Keratinocyte (primary cell): ENCODE results near the gene MAJIN. TPM values are rescaled to one million over a fixed set of nuclear protein-coding genes. Genes with fewer than 3 reads are reported as not detected.

Experiments
- DNase-seq: peaks from one replicate; pipeline ENCODE4 v3.0.0-alpha.2; 2011; ENCODE audit warnings: low read depth, missing footprints, low spot score
- FAIRE-seq: peaks from 2 replicates; lab custom pipeline; 2011; peaks lifted over from hg19 to GRCh38; lab: Jason Lieb, UNC
- H2AFZ ChIP-seq: 2 replicates; pipeline ENCODE4 v1.6.0; 2012; ENCODE audit warnings: low read length, control low read depth, inconsistent platforms; ENCODE audit not compliant: control insufficient read depth
- H3K27ac ChIP-seq: 2 replicates; pipeline ENCODE4 v1.5.1; 2011; ENCODE audit warnings: low read length; ENCODE audit not compliant: control insufficient read depth, insufficient read depth
- H3K27me3 ChIP-seq: 3 replicates; pipeline ENCODE4 v1.6.0; 2011; ENCODE audit warnings: low read length; ENCODE audit not compliant: control insufficient read depth, insufficient read depth; ENCODE audit errors: extremely low read depth
- H3K36me3 ChIP-seq, 2 experiments: 2 replicates in 1 of 2; 3 replicates in 1 of 2; pipeline ENCODE4 v1.5.1; 2011; ENCODE audit warnings: low read length in 2 of 2, mild to moderate bottlenecking in 1 of 2; ENCODE audit not compliant: control insufficient read depth in 2 of 2, insufficient read depth in 2 of 2; ENCODE audit errors: extremely low read depth in 1 of 2
- H3K4me1 ChIP-seq: 3 replicates; pipeline ENCODE4 v1.5.1; 2011; ENCODE audit warnings: low read length; ENCODE audit not compliant: control insufficient read depth, insufficient read depth; ENCODE audit errors: extremely low read depth
- H3K4me2 ChIP-seq: 3 replicates; pipeline ENCODE4 v1.6.0; 2011; ENCODE audit warnings: low read depth, low read length; ENCODE audit not compliant: control insufficient read depth, insufficient read depth; ENCODE audit errors: extremely low read depth
- H3K4me3 ChIP-seq, 3 experiments: fragments of 200-600 bp in 1 of 3; sonication (generic) in 1 of 3; 2 replicates in 2 of 3; 3 replicates in 1 of 3; pipeline ENCODE4 v1.5.1; 2011 to 2016; ENCODE audit warnings: low read length in 3 of 3, mild to moderate bottlenecking in 3 of 3, control low read depth in 2 of 3, inconsistent platforms in 1 of 3, low read depth in 1 of 3, mixed read lengths in 1 of 3, mixed run types in 1 of 3, moderate library complexity in 1 of 3; ENCODE audit not compliant: control insufficient read depth in 2 of 3, insufficient read depth in 2 of 3; ENCODE audit errors: extremely low read depth in 1 of 3
- H3K79me2 ChIP-seq: 2 replicates; pipeline ENCODE4 v1.6.0; 2012; ENCODE audit warnings: low read length; ENCODE audit not compliant: control insufficient read depth, insufficient read depth
- H3K9ac ChIP-seq: 3 replicates; pipeline ENCODE4 v1.6.0; 2011; ENCODE audit warnings: low read length; ENCODE audit not compliant: control insufficient read depth, insufficient read depth; ENCODE audit errors: extremely low read depth
- H3K9me1 ChIP-seq: 3 replicates; pipeline ENCODE4 v1.6.0; 2011; ENCODE audit warnings: low read length; ENCODE audit not compliant: control insufficient read depth, insufficient read depth; ENCODE audit errors: extremely low read depth
- H3K9me3 ChIP-seq: 2 replicates; pipeline ENCODE4 v1.5.1; 2012; ENCODE audit warnings: low read depth, low read length; ENCODE audit not compliant: control insufficient read depth
- H4K20me1 ChIP-seq: 3 replicates; pipeline ENCODE4 v1.6.0; 2011; ENCODE audit warnings: low read length; ENCODE audit not compliant: control insufficient read depth, insufficient read depth; ENCODE audit errors: extremely low read depth
- CTCF ChIP-seq, 3 experiments: IDR thresholded peaks in 1 of 3; conservative IDR thresholded peaks in 1 of 3; optimal IDR thresholded peaks in 1 of 3; 2 replicates in 2 of 3; 3 replicates in 1 of 3; pipeline versions ENCODE3 to v1.5.1; 2011; ENCODE audit warnings: low read length in 3 of 3, mild to moderate bottlenecking in 3 of 3, moderate library complexity in 2 of 3, control low read depth in 1 of 3, inconsistent platforms in 1 of 3; ENCODE audit not compliant: insufficient read depth in 2 of 3; ENCODE audit errors: extremely low read depth in 1 of 3
- EZH2 ChIP-seq: IDR thresholded peaks from one replicate; pipeline ENCODE4 v1.6.1; 2012; ENCODE audit warnings: inconsistent platforms, mild to moderate bottlenecking, low read length, moderate library complexity
- dilution Hi-C: fragments of 300-500 bp; cut with MboI; formaldehyde crosslinking; loops from one replicate; pipeline ENCODE4 v1.7.0; 2020; ENCODE audit warnings: low sequenced_read_pairs; ENCODE audit not compliant: extremely low pct_ligation_motif_present
- polyA plus RNA-seq, 5 experiments: library from polyadenylated mRNA; depleted of rRNA in 3 of 5; stranded (reverse) in 3 of 5; stranded (forward) in 1 of 5; unstranded in 1 of 5; fragments of >200 nt; gene quantifications; 1 replicate in 1 of 5; 2 replicates in 3 of 5; 3 replicates in 1 of 5; pipeline versions ENCODE4 v1.2.1 to v1.2.3, GENCODE V29; 2011 to 2012; ENCODE audit warnings: missing spikeins in 2 of 5, low read depth in 1 of 5, low replicate concordance in 1 of 5

MAJIN gene
- polyA plus RNA-seq, 1 donor (not counting 4 experiments of a cell fraction or from before 2014, with no cell fraction given): 0.09 TPM

DNA sequence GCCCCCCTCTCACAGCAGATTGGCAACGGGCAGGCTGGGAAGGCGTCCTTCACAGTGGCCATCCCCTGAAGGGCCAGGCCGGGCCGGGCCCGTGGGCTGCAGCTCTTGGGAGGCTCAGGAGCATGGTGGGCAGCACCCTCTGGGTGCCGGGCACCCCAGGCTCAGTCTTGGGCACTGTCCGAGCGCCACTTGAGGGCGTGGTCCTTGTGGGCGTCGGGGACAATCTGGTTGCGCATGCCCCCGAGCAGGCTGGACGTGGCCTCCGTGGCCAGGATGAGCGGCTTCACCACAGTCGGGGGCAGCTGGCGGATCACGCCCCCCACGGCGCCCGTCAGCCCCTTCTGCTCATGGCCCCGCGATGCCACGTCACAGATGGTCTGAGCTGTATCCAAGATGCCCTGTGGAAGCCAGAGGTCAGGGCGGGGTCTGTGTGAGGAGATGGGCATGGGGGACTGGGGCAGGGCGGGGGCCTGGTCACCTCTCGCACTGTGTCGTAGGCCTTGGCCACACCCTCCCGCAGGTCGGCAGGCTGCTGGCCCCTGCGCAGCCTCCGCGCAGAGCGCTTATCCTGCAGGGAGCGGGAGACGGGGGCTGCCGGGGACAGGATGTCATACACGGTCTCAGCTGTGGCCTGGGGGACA, 77.0 kb downstream of the MAJIN start:
- peaks cover 3 to 19% of the 10 kb centered on the region in 2 experiments for H3K36me3 ChIP-seq
- no peaks in the 10 kb centered on the region for H3K27me3 ChIP-seq
- H3K9me1 ChIP-seq: no peaks in the 10 kb centered on the region
- no peak overlapping the region for H3K27ac ChIP-seq
- H3K4me1 ChIP-seq: peaks cover 3% of the 10 kb centered on the region
- H3K9me3 ChIP-seq: no peaks in the 10 kb centered on the region
- FAIRE-seq (no peak), DNase-seq (no peak)
- no peak overlapping the region for H3K9ac ChIP-seq
- no peaks in the 10 kb centered on the region for H4K20me1 ChIP-seq
- H2AFZ ChIP-seq: no peak overlapping the region
- dilution Hi-C loops: no loop called here
- H3K4me3 ChIP-seq: no peak overlapping the region
- no peak overlapping the region for H3K4me2 ChIP-seq
- TF ChIP-seq EZH2: no peak
- TF ChIP-seq CTCF (optimal IDR thresholded peaks at IDR 0.05 in 1 of 3, IDR thresholded peaks at IDR 0.05 in 1 of 3, conservative IDR thresholded peaks at IDR 0.05 in 1 of 3; ENCODE audit: extremely low read depth in 1 of 3, insufficient read depth in 2 of 3, low read length in 3 of 3): no peak
- no peaks in the 10 kb centered on the region for H3K79me2 ChIP-seq

- no peak overlapping the region for H3K4me2 ChIP-seq
- H3K4me1 ChIP-seq: no peaks in the 10 kb centered on the region
These were observed 77.7 kb downstream of the MAJIN start for GRCh38 chr11:64894070-64894811.

More at GRCh38 chr11:64894070-64894811, 77.7 kb downstream of the MAJIN start:
- FAIRE-seq (no peak), DNase-seq (no peak)
- dilution Hi-C loops: no loop called here
- no peak overlapping the region for H3K27ac ChIP-seq
- H3K9me1 ChIP-seq: no peaks in the 10 kb centered on the region
- TF ChIP-seq CTCF (optimal IDR thresholded peaks at IDR 0.05 in 1 of 3, IDR thresholded peaks at IDR 0.05 in 1 of 3, conservative IDR thresholded peaks at IDR 0.05 in 1 of 3; ENCODE audit: extremely low read depth in 1 of 3, insufficient read depth in 2 of 3, low read length in 3 of 3): peak; percentile 77 to 98 (median 86)
- no peak for TF ChIP-seq EZH2
- H2AFZ ChIP-seq: no peak overlapping the region
- H3K9me3 ChIP-seq: no peaks in the 10 kb centered on the region
- H4K20me1 ChIP-seq: no peaks in the 10 kb centered on the region
- peaks cover 0 to 16% of the 10 kb centered on the region in 2 experiments for H3K36me3 ChIP-seq
- no peaks in the 10 kb centered on the region for H3K79me2 ChIP-seq
- no peak overlapping the region for H3K4me3 ChIP-seq
- H3K9ac ChIP-seq: no peak overlapping the region
- H3K27me3 ChIP-seq: no peaks in the 10 kb centered on the region
